ENCODE results near the gene DGKD.
"Not testable (repeated sequence)": the region's sequence is repeated elsewhere in the genome, so short reads cannot be mapped to it uniquely, and the experiment has no call there.

Gene DGKD

GRCh38 chr2:233361297-233361696 lies 7.0 kb downstream of the DGKD start:
- no peak for DNase-seq

DNA sequence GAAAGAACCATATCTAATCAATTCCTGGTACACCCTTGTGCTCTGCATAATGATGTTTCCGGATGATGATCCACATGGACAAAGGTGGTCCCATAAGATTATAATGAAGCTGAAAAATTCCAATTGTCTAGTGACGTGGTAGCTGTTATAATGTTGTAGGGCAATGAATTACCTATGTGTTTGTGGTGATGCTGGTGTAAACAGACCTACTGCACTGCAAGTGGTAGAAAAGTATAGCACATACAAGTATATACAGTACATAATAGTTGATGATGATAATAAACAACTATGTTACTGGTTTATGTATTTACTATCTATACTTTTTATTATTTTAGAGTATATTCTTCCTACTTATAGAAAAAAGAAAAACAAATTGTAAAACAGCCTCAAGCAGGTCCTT lies 8.4 kb downstream of the DGKD start:
- no peak for DNase-seq

GRCh38 chr2:233363744-233364235 lies 9.5 kb downstream of the DGKD start:
- DNase-seq = no peak

GRCh38 chr2:233365861-233366520 lies 11.7 kb downstream of the DGKD start:
- DNase-seq = no peak

- DNase-seq = no peak
These were observed 13.3 kb downstream of the DGKD start for GRCh38 chr2:233367586-233367985.

- DNase-seq = no peak
These were observed 14.5 kb downstream of the DGKD start for GRCh38 chr2:233368756-233369155.

- no peak for DNase-seq
These were observed 15.2 kb downstream of the DGKD start for GRCh38 chr2:233369462-233369861.

GRCh38 chr2:233369897-233370685 lies 15.8 kb downstream of the DGKD start:
- no peak for DNase-seq

GRCh38 chr2:233371641-233372040 lies 17.3 kb downstream of the DGKD start:
- no peak for DNase-seq

DNA sequence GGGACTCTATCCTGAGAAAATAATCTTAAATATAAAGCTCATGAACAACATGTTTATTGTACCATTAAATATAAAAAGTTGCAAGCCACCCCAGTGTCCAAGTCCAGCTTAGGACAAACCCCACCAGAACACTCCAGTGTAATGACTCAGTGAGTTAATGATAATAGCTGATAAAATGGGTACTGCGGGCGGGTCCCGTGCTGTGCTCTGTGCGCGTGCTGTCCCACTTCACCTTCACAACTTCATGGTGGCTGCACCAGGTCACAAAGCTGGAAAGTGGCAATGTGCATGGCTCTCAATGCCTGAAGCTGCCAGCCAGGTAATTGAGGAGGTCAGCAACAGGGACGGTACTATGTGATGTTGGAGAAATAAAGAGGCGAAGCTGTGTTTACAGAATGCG lies 18.6 kb downstream of the DGKD start:
- DNase-seq = no peak

- no peak for DNase-seq
These were observed 19.0 kb downstream of the DGKD start for GRCh38 chr2:233373316-233373715.

DNA sequence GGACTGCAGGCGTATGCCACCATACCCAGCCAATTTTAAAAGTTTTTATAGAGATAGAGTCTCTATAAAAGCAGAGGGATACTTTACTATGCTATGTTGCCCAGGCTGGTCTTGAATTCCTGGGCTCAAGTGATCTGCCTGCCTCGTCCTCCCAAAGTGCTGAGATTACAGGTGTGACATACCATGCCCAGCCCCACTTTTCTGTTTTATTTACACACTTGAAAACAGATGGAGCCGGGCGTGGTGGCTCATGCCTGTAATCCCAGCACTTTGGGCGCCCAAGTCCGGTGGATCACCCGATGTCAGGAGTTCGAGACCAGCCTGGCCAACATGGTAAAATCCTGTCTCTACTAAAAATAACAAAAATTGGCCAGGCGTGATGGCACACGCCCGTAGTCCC lies 20.5 kb downstream of the DGKD start:
- DNase-seq = not testable (repeated sequence)

DNA sequence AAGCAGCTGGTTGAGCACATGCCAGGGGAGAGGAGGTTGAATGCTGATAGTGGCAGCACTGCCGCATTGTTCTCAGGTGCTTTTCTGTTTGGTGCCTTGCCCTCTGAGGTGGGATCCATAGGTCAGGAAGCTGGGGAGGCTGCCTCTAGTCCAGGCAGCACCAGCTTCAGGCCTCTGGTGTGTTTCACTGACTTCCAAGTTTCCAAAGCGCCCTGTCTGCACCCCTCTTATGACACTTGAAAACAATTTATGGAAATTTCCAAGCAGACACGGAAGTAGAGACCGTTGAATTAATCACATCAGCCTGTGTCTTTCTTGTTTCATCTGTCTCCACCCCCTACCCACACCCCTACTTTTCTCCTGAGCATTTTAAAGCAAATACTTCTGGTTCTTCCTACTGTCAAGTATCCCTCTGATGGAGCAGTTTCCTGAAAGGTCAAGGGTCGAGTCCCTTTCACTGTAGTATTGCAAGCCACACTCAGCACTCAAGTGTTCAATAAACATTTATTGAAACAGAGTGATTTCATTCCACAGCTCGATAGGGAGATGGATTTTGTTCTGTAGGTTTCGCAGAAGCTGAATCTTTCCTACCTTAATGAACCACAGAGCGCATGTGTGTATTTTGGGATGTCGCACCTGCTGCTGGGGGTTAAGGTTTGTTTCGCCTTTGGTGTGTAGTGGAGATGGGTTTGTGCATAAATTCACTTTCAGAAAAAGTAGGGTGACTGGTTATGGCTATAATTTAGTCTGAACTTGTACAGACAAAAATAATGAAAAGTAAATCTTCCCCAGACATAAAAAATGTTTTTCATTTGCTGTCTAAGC lies 21.4 kb downstream of the DGKD start:
- DNase-seq = no peak

GRCh38 chr2:233379034-233379433 lies 24.7 kb downstream of the DGKD start:
- DNase-seq = no peak

DNA sequence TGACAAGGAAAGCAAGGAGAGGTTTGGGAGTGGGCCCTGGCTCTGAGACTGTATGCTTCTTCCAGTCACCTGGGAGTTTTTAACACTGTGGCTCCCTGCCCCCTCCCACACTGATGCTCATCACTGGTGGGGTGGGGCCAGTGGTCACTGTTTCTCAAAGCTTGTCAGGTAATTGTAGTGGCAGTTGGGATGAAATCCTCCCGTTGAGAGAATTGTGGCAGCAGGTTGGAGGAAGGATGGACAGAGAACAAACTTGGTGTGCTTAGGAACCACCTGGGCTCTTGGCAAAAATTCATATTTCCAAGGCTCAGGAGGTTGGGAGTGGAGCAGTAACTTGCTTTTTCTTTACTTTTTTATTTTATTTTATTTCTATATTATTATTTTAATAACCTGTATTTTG lies 25.1 kb downstream of the DGKD start:
- no peak for DNase-seq

GRCh38 chr2:233380132-233380895 lies 26.0 kb downstream of the DGKD start:
- peak in 1 of 2 donors; percentile 48 for DNase-seq

DNA sequence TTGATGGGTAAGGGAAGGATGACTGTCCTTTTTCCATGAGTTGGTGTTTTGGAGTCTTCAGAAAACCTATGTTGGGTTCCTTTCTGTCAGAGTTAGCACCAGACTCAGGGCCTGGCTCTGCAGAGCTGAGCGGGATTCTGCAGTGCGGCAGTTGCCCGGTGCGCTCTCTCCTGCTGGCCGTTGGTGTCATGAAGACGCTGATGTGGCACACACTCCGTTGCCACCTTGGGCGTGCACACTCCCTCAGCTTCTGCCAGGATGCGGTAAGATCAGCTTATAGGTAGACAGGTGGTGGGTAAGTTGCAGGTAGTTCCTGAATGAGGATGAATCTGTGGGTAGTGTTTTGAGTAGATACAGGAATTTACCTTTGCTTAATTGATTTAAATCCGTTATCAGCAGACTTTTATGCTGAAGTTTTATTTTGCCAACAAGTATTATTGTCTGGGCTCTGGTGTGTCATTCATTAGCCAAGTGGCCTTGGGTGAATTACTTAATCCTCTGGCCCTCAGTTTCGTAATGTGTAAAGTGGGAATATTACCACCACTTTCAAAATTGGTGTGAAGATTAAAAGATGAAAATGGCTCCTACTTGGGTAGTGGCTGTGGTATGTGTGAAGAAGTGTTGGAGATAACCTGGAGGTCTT lies 26.8 kb downstream of the DGKD start:
- no peak for DNase-seq

DNA sequence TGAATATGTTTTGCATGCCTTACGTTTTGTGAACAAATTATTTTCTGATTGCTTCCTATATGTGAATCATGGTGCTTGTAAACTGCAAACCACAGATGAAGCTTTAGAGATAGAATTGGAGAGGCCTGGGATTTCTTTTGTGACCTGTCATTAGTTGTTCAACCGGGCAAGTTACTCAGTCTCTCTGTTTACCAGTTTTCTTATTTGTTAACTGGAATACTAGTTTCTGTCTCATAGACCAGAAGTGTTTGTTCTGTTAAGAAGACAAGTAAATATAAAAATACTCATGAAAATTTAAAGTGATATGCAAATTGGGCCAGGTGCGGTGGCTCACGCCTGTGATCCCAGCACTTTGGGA lies 27.3 kb downstream of the DGKD start:
- no peak for DNase-seq

GRCh38 chr2:233384015-233384414 lies 29.7 kb downstream of the DGKD start:
- no peak for DNase-seq

GRCh38 chr2:233384811-233385488 lies 30.7 kb downstream of the DGKD start:
- no peak for DNase-seq

DNA sequence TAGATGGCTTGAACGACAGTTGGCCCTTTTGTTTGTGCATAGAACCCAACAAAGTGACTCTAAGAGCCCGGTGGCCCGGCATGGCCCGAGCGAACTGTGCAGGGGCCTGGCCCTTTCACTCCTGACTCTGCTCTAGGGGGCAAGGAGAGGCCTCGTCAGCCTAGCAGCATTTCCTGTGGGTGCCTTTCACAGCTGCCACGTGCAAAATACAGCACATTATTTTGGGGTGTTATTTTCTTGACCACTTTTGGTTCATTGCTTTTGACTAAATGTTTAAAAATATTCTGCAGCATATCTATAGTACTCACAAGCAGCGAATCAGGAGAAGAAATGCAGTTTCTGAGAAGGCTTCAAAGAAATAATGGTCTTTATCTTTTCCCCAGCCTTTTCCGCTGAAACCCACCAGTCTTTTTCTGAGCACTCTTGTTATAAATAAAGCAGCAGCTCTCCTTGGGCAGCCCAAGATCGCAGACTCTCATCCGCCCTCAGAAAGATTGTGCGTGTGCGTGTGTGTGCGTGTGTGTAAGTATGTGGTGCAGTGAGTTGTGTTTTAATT lies 31.3 kb downstream of the DGKD start:
- peak; percentile 41 to 48 for DNase-seq
